Astrocyte of the spinal cord (primary cell): Measurements from ENCODE around the gene CCKAR.

Source experiments
- DNase-seq: peaks from one replicate; pipeline ENCODE4 v3.0.0; 2011; ENCODE audit warnings: low read depth, low spot score
- H3K4me3 ChIP-seq: 2 replicates; pipeline ENCODE4 v1.5.1; 2011; ENCODE audit warnings: low read depth, mild to moderate bottlenecking, low read length, moderate library complexity
- CTCF ChIP-seq: IDR thresholded peaks from 2 replicates; pipeline ENCODE4 v1.5.1; 2012; ENCODE audit warnings: low read depth, mild to moderate bottlenecking, low read length, inconsistent platforms
- in situ Hi-C: cut with HindIII; loops from 2 replicates; pipeline ENCODE4 v1.10.0; 2017; ENCODE audit warnings: low sequenced_read_pairs

CCKAR gene

GRCh38 chr4:26463386-26463785 lies 26.9 kb downstream of the CCKAR start:
- no peak for TF ChIP-seq CTCF
- DNase-seq = no peak
- in situ Hi-C loops = loop anchor here (25.0 kb wide), 1 partner anchor 524 kb away; no protein-coding TSS in a partner anchor
- no peak overlapping the region for H3K4me3 ChIP-seq

GRCh38 chr4:26462874-26463273 lies 27.4 kb downstream of the CCKAR start:
- DNase-seq = no peak
- in situ Hi-C loops = loop anchor here (25.0 kb wide), 1 partner anchor 524 kb away; no protein-coding TSS in a partner anchor
- no peak overlapping the region for H3K4me3 ChIP-seq
- no peak for TF ChIP-seq CTCF

- in situ Hi-C loops = loop anchor here (25.0 kb wide), 1 partner anchor 527 kb away; no protein-coding TSS in a partner anchor
- TF ChIP-seq CTCF = no peak
- DNase-seq = peak; percentile 51
- H3K4me3 ChIP-seq = no peak overlapping the region
Observed at GRCh38 chr4:26459756-26460530, 30.3 kb downstream of the CCKAR start.

- peak; percentile 72 for DNase-seq
- in situ Hi-C loops = loop anchor here (25.0 kb wide), 1 partner anchor 528 kb away; no protein-coding TSS in a partner anchor
- no peak overlapping the region for H3K4me3 ChIP-seq
- peak; percentile 66 for TF ChIP-seq CTCF
Observed at GRCh38 chr4:26459054-26459755, 31.1 kb downstream of the CCKAR start.

DNA sequence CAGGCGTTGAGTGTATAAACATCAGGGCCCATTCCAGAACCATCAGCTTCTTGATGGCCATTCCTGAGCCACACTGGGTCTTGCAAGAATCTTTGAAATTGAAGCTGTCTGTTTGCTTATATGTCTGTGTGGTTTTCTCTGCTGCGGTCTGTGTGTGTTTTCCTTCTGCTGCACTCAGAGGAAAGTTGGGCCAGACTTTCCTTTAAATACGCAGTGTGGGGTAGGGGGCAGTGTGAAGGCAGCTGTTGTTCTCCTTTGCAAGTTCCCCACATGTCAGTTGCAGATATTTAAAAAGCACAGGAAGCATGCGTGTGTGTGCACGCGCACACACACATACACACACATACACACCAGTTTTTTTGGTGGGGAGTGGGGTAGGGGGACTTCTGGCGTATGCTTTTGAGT lies 32.1 kb downstream of the CCKAR start:
- peak; percentile 84 for DNase-seq
- peak; percentile 11 for TF ChIP-seq CTCF
- in situ Hi-C loops = loop anchor here (25.0 kb wide), 1 partner anchor 529 kb away; no protein-coding TSS in a partner anchor
- no peak overlapping the region for H3K4me3 ChIP-seq

DNA sequence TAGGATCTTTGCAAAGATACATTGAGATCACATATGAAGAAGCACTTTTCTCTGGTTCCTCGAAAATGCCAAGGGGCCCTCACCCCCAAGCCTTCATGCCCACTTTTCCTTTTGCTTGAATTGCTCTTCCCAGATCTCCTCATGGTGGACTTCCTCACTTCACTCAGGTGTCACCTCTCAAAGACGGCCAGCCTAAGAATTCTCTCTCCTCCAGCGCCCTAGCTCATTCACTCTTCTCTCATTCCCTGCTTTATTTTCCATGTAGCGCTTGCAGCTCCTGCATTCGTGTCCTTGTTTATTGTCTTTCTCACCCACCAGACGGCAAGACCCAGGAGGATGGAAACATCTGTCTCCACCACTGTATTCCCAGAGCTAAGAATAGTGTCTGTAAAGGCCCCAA lies 32.9 kb downstream of the CCKAR start:
- H3K4me3 ChIP-seq = no peak overlapping the region
- in situ Hi-C loops = loop anchor here (25.0 kb wide), 1 partner anchor 530 kb away; no protein-coding TSS in a partner anchor
- no peak for DNase-seq
- no peak for TF ChIP-seq CTCF
